GM12878 (cell line): Measurements from ENCODE around the gene LRBA. TPM values are rescaled to one million over a fixed set of nuclear protein-coding genes. Genes with fewer than 3 reads are reported as not detected.
A peak's percentile ranks its signal among the peaks of the same experiment; 100 is the strongest.

Source experiments
- BACH1 ChIP-seq: fragments of 450-650 bp; IDR thresholded peaks from 2 replicates; pipeline ENCODE4 v1.6.1; 2017; ENCODE audit warnings: mild to moderate bottlenecking, borderline replicate concordance
- BCL11A ChIP-seq: IDR thresholded peaks from 2 replicates; pipeline ENCODE4 v1.6.1; 2011; ENCODE audit warnings: low read depth, low read length
- BCL3 ChIP-seq: IDR thresholded peaks from 2 replicates; pipeline ENCODE4 v1.6.1; 2011; ENCODE audit warnings: borderline replicate concordance, low read depth, mild to moderate bottlenecking, moderate library complexity, low read length; ENCODE audit not compliant: insufficient read depth, poor library complexity, severe bottlenecking
- BRCA1 ChIP-seq: IDR thresholded peaks from 2 replicates; pipeline ENCODE4 v1.6.1; 2011; ENCODE audit warnings: low read depth, low read length, improper control_type of control experiment
- CBFB ChIP-seq: IDR thresholded peaks from 2 replicates; pipeline ENCODE4 v1.6.1; 2016; ENCODE audit warnings: antibody characterized with exemption, low read depth
- CHD1 ChIP-seq: IDR thresholded peaks from 2 replicates; pipeline ENCODE4 v1.6.1; 2012; ENCODE audit warnings: low read depth, low read length, improper control_type of control experiment
- EED ChIP-seq: sonication (generic); IDR thresholded peaks from 2 replicates; pipeline ENCODE4 v1.6.1; 2016; ENCODE audit warnings: antibody characterized with exemption, low read depth
- ELK1 ChIP-seq: IDR thresholded peaks from 2 replicates; pipeline ENCODE4 v1.6.1; 2012; ENCODE audit warnings: low read depth, low read length, improper control_type of control experiment
- HDAC2 ChIP-seq: fragments of 200-600 bp; sonication (generic); IDR thresholded peaks from 2 replicates; pipeline ENCODE4 v1.6.1; 2017
- IRF3 ChIP-seq: fragments of 450-650 bp; IDR thresholded peaks from 2 replicates; pipeline ENCODE4 v1.6.1; 2014; ENCODE audit warnings: mild to moderate bottlenecking
- NFXL1 ChIP-seq: fragments of 450-650 bp; IDR thresholded peaks from 2 replicates; pipeline ENCODE4 v1.6.1; 2017; ENCODE audit warnings: antibody characterized with exemption, mild to moderate bottlenecking, borderline replicate concordance
- NFYB ChIP-seq: IDR thresholded peaks from 2 replicates; pipeline ENCODE4 v1.6.1; 2011; ENCODE audit warnings: low read depth, mild to moderate bottlenecking, low read length, improper control_type of control experiment, moderate library complexity; ENCODE audit not compliant: insufficient read depth
- POU2F2 ChIP-seq: IDR thresholded peaks from 3 replicates; pipeline ENCODE4 v1.6.1; 2011; ENCODE audit warnings: low read depth, mild to moderate bottlenecking, low read length, borderline replicate concordance
- RELA ChIP-seq: fragments of 450-650 bp; IDR thresholded peaks from 2 replicates; pipeline ENCODE4 v1.8.0; 2014; ENCODE audit warnings: borderline replicate concordance; ENCODE audit not compliant: partially characterized antibody
- RELB ChIP-seq: fragments of 450-650 bp; IDR thresholded peaks from 2 replicates; pipeline ENCODE4 v1.6.1; 2017; ENCODE audit warnings: low read depth, mild to moderate bottlenecking, moderate library complexity
- SIX5 ChIP-seq: IDR thresholded peaks from 2 replicates; pipeline ENCODE4 v1.6.1; 2011; ENCODE audit warnings: mild to moderate bottlenecking, low read depth, low read length, moderate library complexity; ENCODE audit not compliant: severe bottlenecking
- SMARCA5 ChIP-seq: fragments of 450-650 bp; IDR thresholded peaks from 2 replicates; pipeline ENCODE4 v1.6.1; 2017; ENCODE audit warnings: mild to moderate bottlenecking
- SRF ChIP-seq, 2 experiments: IDR thresholded peaks; 2 replicates each; pipeline ENCODE4 v1.6.1; 2011; ENCODE audit warnings: low read depth in 2 of 2, low read length in 2 of 2, mild to moderate bottlenecking in 1 of 2, moderate library complexity in 1 of 2
- SUPT20H ChIP-seq: IDR thresholded peaks from 2 replicates; pipeline ENCODE4 v1.6.1; 2011; ENCODE audit warnings: low read depth, mild to moderate bottlenecking, low read length, moderate library complexity, borderline replicate concordance; ENCODE audit not compliant: control insufficient read depth
- TCF12 ChIP-seq: IDR thresholded peaks from 2 replicates; pipeline ENCODE4 v1.6.1; 2011; ENCODE audit warnings: low read depth, mild to moderate bottlenecking, low read length
- USF2 ChIP-seq: IDR thresholded peaks from 2 replicates; pipeline ENCODE4 v1.6.1; 2011; ENCODE audit warnings: low read depth, low read length, improper control_type of control experiment, borderline replicate concordance
- ZNF622 ChIP-seq: fragments of 450-650 bp; IDR thresholded peaks from 2 replicates; pipeline ENCODE4 v1.6.1; 2017; ENCODE audit warnings: mild to moderate bottlenecking, inconsistent platforms
- polyA plus RNA-seq, 11 experiments: library from polyadenylated mRNA; depleted of rRNA in 4 of 11; unstranded in 6 of 11; stranded (reverse) in 5 of 11; fragments of >200 nt; fragmentation: Nextera tagmentation in 4 of 11; fragmentation: Illumina TruSeq in 1 of 11; extraction: Ambion mirVana in 4 of 11; extraction: Trizol in 1 of 11; gene quantifications; 1 replicate in 1 of 11; 2 replicates in 10 of 11; pipeline versions ENCODE4 v1.2.1 to v1.2.3, GENCODE V29; 2011 to 2016; ENCODE audit warnings: inconsistent platforms in 2 of 11, missing spikeins in 2 of 11, low read depth in 1 of 11
- total RNA-seq, 4 experiments: library from RNA; depleted of rRNA in 3 of 4; stranded (reverse); fragments of >200 nt in 3 of 4; fragmentation: Illumina TruSeq in 1 of 4; extraction: Trizol in 1 of 4; gene quantifications; 2 replicates each; pipeline versions ENCODE4 v1.2.1 to v1.2.3, GENCODE V29; 2013 to 2021
- TF ChIP-seq, protein P1 (sequence below): fragments of 450-650 bp; IDR thresholded peaks from 2 replicates; pipeline ENCODE4 v1.6.1; 2017; ENCODE audit warnings: borderline replicate concordance

The LRBA gene
- total and polyA plus RNA-seq, 10 of the 15 experiments (the other 5 are each of a cell fraction or from before 2014, with no cell fraction given): 20.3 to 93.4 (median 55.0) TPM

DNA sequence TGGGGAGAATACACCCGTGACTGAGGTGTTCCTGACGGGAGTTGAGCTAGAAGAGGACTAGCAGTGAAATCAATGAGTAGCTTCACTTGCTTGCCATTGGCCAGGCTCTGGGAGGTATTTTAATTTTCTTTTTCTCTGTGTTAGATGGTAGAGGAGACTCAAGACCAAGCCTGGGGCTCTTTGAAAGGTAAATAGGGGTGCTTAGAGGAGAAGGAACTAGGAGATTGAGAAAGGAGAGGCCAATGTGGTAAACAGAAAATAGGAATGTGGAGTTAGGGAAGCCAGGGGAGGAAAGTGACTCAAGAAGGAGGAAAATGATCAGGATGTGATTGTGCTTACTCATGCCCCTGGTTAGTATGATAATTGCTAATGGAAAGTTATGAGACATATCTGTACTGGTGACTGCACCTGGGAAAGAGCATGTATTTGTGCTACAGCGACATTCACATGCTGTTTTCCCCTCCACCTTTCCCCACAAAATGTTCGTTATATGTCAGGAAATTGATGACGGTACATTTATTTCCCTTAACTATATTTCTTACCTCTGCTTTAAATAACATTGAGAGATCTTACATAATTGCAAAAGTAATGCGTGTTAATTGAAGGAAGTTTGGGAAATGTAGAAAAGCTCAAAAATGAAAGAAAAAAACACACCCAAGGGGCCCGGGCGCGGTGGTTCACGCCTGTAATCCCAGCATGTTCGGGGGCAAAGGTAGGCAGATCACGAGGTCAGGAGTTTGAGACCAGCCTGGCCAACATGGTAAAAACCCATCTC, 16.9 kb upstream of the LRBA start (continued):
- no peak for TF ChIP-seq BRCA1
- TF ChIP-seq SMARCA5: 0 out of 2 replicates have a peak, but pooled peaks have one; percentile 24
- TF ChIP-seq SUPT20H: no peak
- TF ChIP-seq TCF12: 0 out of 2 replicates have a peak, but pooled peaks have one; percentile 14
- TF ChIP-seq SIX5: no peak
- TF ChIP-seq BCL3: peak; percentile 83
- no peak for TF ChIP-seq ZNF622
- no peak for TF ChIP-seq RELA
- no peak for TF ChIP-seq CHD1
- TF ChIP-seq SRF (IDR thresholded peaks at IDR 0.05; ENCODE audit: low read depth in 2 of 2, low read length in 2 of 2): no peak
- TF ChIP-seq POU2F2: no peak
- TF ChIP-seq NFYB: peak; percentile 65
- TF ChIP-seq NFXL1: no peak
- TF ChIP-seq HDAC2: no peak
- TF ChIP-seq IRF3: no peak
- TF ChIP-seq USF2: no peak
- TF ChIP-seq BCL11A: peak; percentile 77; the same call in 1 of the 2 replicates
- no peak for TF ChIP-seq ELK1
- TF ChIP-seq BACH1: peak; percentile 77; the same call in 1 of the 2 replicates
- TF ChIP-seq CBFB: no peak
- TF ChIP-seq, protein P1, sequence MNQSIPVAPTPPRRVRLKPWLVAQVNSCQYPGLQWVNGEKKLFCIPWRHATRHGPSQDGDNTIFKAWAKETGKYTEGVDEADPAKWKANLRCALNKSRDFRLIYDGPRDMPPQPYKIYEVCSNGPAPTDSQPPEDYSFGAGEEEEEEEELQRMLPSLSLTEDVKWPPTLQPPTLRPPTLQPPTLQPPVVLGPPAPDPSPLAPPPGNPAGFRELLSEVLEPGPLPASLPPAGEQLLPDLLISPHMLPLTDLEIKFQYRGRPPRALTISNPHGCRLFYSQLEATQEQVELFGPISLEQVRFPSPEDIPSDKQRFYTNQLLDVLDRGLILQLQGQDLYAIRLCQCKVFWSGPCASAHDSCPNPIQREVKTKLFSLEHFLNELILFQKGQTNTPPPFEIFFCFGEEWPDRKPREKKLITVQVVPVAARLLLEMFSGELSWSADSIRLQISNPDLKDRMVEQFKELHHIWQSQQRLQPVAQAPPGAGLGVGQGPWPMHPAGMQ: no peak
- peak; percentile 91 for TF ChIP-seq EED
- TF ChIP-seq RELB: peak; percentile 74
